ENCODE data around the gene MRPL20. TPM values are rescaled to one million over a fixed set of nuclear protein-coding genes. Genes with fewer than 3 reads are reported as not detected.

MRPL20 gene
- total RNA-seq, 2 experiments from 2014 or later = 103 to 107 TPM

- intact Hi-C loops (cut with micrococcal nuclease) = no loop called here
- no peak for DNase-seq
- no peak overlapping the region for H3K4me3 Mint-ChIP-seq
- H3K9me3 Mint-ChIP-seq = no peaks in the 10 kb centered on the region
- CTCF ChIA-PET = interaction anchor here (0.6 to 2.5 kb wide), 3 partner anchors 13 to 63 kb away, joined by 3 to 11 read pairs (median 3); no protein-coding TSS in a partner anchor
- peaks cover 10% of the 10 kb centered on the region for H3K27me3 Mint-ChIP-seq (ENCODE audit: low read depth)
- peaks cover 3% of the 10 kb centered on the region for H3K4me1 Mint-ChIP-seq (ENCODE audit: low read depth)
- H3K36me3 Mint-ChIP-seq (ENCODE audit: low read depth) = no peaks in the 10 kb centered on the region
- H3K27ac Mint-ChIP-seq = no peak overlapping the region
Observed at GRCh38 chr1:1442069-1442770, 35.1 kb upstream of the MRPL20 start.

GRCh38 chr1:1441002-1441888, 34.2 kb upstream of the MRPL20 start:
- H3K27me3 Mint-ChIP-seq (ENCODE audit: low read depth) = peaks cover 14% of the 10 kb centered on the region
- H3K36me3 Mint-ChIP-seq (ENCODE audit: low read depth) = no peaks in the 10 kb centered on the region
- CTCF ChIA-PET = interaction anchor here (0.6 to 2.5 kb wide), 14 partner anchors 9 to 311 kb away, joined by 3 to 14 read pairs (median 4); partner anchors contain the start of gene CCNL2
- H3K27ac Mint-ChIP-seq = no peak overlapping the region
- H3K4me3 Mint-ChIP-seq = no peak overlapping the region
- no peaks in the 10 kb centered on the region for H3K9me3 Mint-ChIP-seq
- peaks cover 5% of the 10 kb centered on the region for H3K4me1 Mint-ChIP-seq (ENCODE audit: low read depth)
- peak; percentile 60 for DNase-seq
- intact Hi-C loops (cut with micrococcal nuclease) = loop anchor here (1.0 kb wide), 2 partner anchors 64 to 66 kb away; partner anchors contain the start of gene AURKAIP1

- Mint-ChIP-seq H3K36me3 (ENCODE audit: low read depth) (no peaks in the 10 kb centered on the region), H3K9me3 (no peaks in the 10 kb centered on the region), H3K27me3 (ENCODE audit: low read depth) (peaks cover 18% of the 10 kb centered on the region), H3K4me3 (no peak overlapping the region), H3K27ac (no peak overlapping the region), H3K4me1 (ENCODE audit: low read depth) (peaks cover 6% of the 10 kb centered on the region)
- no peak for DNase-seq
- intact Hi-C loops (cut with micrococcal nuclease) = loop anchor here (1.0 kb wide), 2 partner anchors 65 kb away; partner anchors contain the start of gene AURKAIP1
- CTCF ChIA-PET = interaction anchor here (0.6 to 2.5 kb wide), 10 partner anchors 8 to 311 kb away, joined by 3 to 14 read pairs (median 4); partner anchors contain the start of gene CCNL2
Observed at GRCh38 chr1:1440262-1441001, 33.3 kb upstream of the MRPL20 start.

- peaks cover 23% of the 10 kb centered on the region for H3K27me3 Mint-ChIP-seq (ENCODE audit: low read depth)
- H3K36me3 Mint-ChIP-seq (ENCODE audit: low read depth) = no peaks in the 10 kb centered on the region
- no peak overlapping the region for H3K4me3 Mint-ChIP-seq
- DNase-seq = no peak
- no peaks in the 10 kb centered on the region for H3K9me3 Mint-ChIP-seq
- CTCF ChIA-PET = interaction anchor here (1.1 to 2.5 kb wide), 4 partner anchors 11 to 62 kb away, joined by 4 to 14 read pairs (median 8); partner anchors contain the start of gene CCNL2
- peaks cover 11% of the 10 kb centered on the region for H3K4me1 Mint-ChIP-seq (ENCODE audit: low read depth)
- intact Hi-C loops (cut with micrococcal nuclease) = no loop called here
- no peak overlapping the region for H3K27ac Mint-ChIP-seq
Observed at GRCh38 chr1:1439546-1440261, 32.6 kb upstream of the MRPL20 start.

GRCh38 chr1:1438531-1439381, 31.7 kb upstream of the MRPL20 start:
- DNase-seq = no peak
- no peak overlapping the region for H3K4me3 Mint-ChIP-seq
- peaks cover 23% of the 10 kb centered on the region for H3K27me3 Mint-ChIP-seq (ENCODE audit: low read depth)
- peaks cover 11% of the 10 kb centered on the region for H3K4me1 Mint-ChIP-seq (ENCODE audit: low read depth)
- intact Hi-C loops (cut with micrococcal nuclease) = no loop called here
- no peaks in the 10 kb centered on the region for H3K9me3 Mint-ChIP-seq
- CTCF ChIA-PET = no interaction called here
- H3K36me3 Mint-ChIP-seq (ENCODE audit: low read depth) = no peaks in the 10 kb centered on the region
- H3K27ac Mint-ChIP-seq = no peak overlapping the region

- peaks cover 23% of the 10 kb centered on the region for H3K27me3 Mint-ChIP-seq (ENCODE audit: low read depth)
- peaks cover 14% of the 10 kb centered on the region for H3K4me1 Mint-ChIP-seq (ENCODE audit: low read depth)
- H3K27ac Mint-ChIP-seq = no peak overlapping the region
- no peaks in the 10 kb centered on the region for H3K36me3 Mint-ChIP-seq (ENCODE audit: low read depth)
- no peak for DNase-seq
- CTCF ChIA-PET = no interaction called here
- no peak overlapping the region for H3K4me3 Mint-ChIP-seq
- no peaks in the 10 kb centered on the region for H3K9me3 Mint-ChIP-seq
- intact Hi-C loops (cut with micrococcal nuclease) = no loop called here
Observed at GRCh38 chr1:1437904-1438376, 30.8 kb upstream of the MRPL20 start.

GRCh38 chr1:1437033-1437903, 30.2 kb upstream of the MRPL20 start:
- Mint-ChIP-seq H3K36me3 (ENCODE audit: low read depth) (no peaks in the 10 kb centered on the region), H3K27ac (no peak overlapping the region), H3K27me3 (ENCODE audit: low read depth) (peaks cover 25% of the 10 kb centered on the region), H3K4me3 (no peak overlapping the region), H3K9me3 (no peaks in the 10 kb centered on the region), H3K4me1 (ENCODE audit: low read depth) (peaks cover 14% of the 10 kb centered on the region)
- intact Hi-C loops (cut with micrococcal nuclease) = no loop called here
- no peak for DNase-seq
- CTCF ChIA-PET = no interaction called here

GRCh38 chr1:1436630-1437032, 29.5 kb upstream of the MRPL20 start:
- Mint-ChIP-seq H3K4me1 (ENCODE audit: low read depth) (peaks cover 14% of the 10 kb centered on the region), H3K27ac (no peak overlapping the region), H3K36me3 (ENCODE audit: low read depth) (no peaks in the 10 kb centered on the region), H3K27me3 (ENCODE audit: low read depth) (peaks cover 25% of the 10 kb centered on the region), H3K4me3 (peak overlapping the region; percentile 60), H3K9me3 (no peaks in the 10 kb centered on the region)
- CTCF ChIA-PET = no interaction called here
- DNase-seq = no peak
- intact Hi-C loops (cut with micrococcal nuclease) = no loop called here

- no peaks in the 10 kb centered on the region for H3K9me3 Mint-ChIP-seq
- no peak for DNase-seq
- intact Hi-C loops (cut with micrococcal nuclease) = no loop called here
- H3K4me3 Mint-ChIP-seq = peak overlapping the region; percentile 60
- H3K27me3 Mint-ChIP-seq (ENCODE audit: low read depth) = peaks cover 25% of the 10 kb centered on the region
- CTCF ChIA-PET = no interaction called here
- no peak overlapping the region for H3K27ac Mint-ChIP-seq
- peaks cover 14% of the 10 kb centered on the region for H3K4me1 Mint-ChIP-seq (ENCODE audit: low read depth)
- no peaks in the 10 kb centered on the region for H3K36me3 Mint-ChIP-seq (ENCODE audit: low read depth)
Observed at GRCh38 chr1:1435911-1436629, 29.0 kb upstream of the MRPL20 start.
